Skin epidermis (tissue), 12 donors: ENCODE measurements around the gene KMT2B.

ENCODE experiments used
- H3K27ac ChIP-seq, 21 experiments: fragments of 200-600 bp; sonication (generic) in 11 of 21; one replicate each; pipeline ENCODE4 v1.5.0; 2020; ENCODE audit warnings: mild to moderate bottlenecking in 3 of 21, inconsistent platforms in 2 of 21, moderate library complexity in 2 of 21
- H3K4me3 ChIP-seq, 7 experiments: fragments of 200-600 bp; sonication (generic) in 2 of 7; one replicate each; pipeline ENCODE4 v1.5.0; 2020; ENCODE audit warnings: inconsistent platforms in 2 of 7, mild to moderate bottlenecking in 2 of 7, moderate library complexity in 1 of 7

KMT2B gene

DNA sequence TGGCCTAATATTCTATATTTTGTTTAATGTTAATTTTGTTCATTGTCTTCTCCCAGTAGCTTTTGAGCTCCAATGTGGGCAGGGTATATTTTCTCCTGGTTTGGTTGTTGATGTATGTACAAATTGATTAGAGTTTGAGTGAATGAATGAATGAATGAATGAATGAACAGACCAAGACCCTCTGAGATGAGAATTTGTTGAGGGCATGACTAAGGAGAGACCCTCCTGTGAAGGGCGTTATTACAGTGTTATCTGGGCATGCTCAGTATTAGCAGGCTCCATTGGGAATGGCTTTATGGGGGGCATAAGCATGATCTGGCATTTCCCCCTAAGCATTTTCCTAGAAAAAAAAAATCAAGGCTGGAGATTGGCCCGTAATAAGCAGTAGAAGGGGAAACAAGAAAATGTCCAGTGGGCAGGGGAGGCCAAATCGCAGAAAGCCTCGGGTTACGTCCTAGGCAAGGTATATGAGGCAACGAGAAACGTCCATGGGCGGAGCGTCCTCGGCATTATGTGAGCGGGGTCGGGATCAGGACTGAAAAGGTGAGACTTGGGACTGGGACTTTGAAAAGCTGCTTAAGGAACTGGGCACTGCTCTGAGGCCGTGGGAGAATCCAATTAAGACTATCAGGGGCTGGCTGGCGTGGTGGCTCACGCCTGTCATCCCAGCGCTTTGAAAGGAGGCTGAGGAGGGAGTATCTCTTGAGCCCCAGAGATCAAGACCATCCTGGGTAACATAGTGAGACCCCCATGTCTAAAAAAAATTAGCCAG, 56.7 kb downstream of the KMT2B start:
- Histone ChIP-seq H3K27ac (no peak overlapping the region), H3K4me3 (peak overlapping the region in 6 of 7 experiments; percentile 54 to 96 (median 88))

DNA sequence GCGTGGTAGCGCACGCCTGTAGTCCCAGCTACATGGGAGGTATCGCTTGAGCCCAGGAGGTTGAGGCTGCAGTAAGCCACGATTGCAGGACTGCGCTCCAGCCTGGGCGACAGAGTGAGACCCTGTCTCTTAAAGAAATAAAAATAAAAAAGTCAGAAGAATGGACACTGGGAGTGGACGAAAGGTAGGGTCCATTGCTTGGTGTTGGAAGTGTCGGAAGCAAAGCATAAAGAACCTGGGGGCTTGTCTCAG, 57.2 kb downstream of the KMT2B start:
- H3K27ac ChIP-seq = no peak overlapping the region
- H3K4me3 ChIP-seq = peak overlapping the region; percentile 54 to 96 (median 87)

- H3K27ac ChIP-seq = peak within 1 kb of the TSS in 19 of 21 experiments; percentile 3 to 79 (median 67)
- H3K4me3 ChIP-seq = peak within 1 kb of the TSS; percentile 54 to 96 (median 87)
Observed at GRCh38 chr19:35775298-35776101, 57.7 kb downstream of the KMT2B start, which contains the start of gene ARHGAP33. ARHGAP33 (plus strand) TSS chr19:35775564; CDS start chr19:35775659, 95 bp downstream.

DNA sequence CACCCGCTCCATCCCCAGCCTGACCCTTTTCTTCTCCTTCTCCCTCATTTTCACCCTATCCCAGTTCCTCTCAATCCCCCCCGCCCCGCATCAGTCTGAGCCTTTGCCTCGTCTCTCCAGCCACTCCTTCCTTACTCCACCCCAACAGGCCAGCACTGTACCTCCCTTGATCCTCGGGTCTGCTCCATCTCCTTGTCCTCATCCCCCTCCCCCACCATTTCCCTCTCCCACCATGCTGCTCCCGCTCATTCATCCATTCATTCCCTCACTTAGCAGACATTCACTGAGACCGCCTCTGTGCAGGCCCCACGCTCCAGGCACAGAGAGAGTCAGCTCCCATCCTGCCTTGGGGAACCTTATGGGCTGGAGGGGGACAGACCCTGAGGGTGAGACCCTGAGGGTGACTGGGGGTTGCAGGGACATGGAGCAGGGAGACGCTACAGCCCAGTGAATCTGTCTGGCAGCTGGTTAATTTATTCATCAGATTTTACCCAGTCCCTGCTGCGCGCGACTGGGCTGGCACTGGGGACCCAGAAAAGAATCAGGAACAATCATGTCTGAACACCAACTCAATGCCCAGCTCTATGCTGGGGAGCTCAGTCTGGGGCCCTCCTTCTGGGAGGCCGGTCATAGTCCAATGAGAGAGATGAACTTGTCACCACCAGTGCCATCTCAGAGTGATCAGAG, 58.4 kb downstream of the KMT2B start:
- H3K27ac ChIP-seq = peak overlapping the region in 15 of 21 experiments; percentile 3 to 79 (median 70)
- peak overlapping the region; percentile 54 to 96 (median 87) for H3K4me3 ChIP-seq

DNA sequence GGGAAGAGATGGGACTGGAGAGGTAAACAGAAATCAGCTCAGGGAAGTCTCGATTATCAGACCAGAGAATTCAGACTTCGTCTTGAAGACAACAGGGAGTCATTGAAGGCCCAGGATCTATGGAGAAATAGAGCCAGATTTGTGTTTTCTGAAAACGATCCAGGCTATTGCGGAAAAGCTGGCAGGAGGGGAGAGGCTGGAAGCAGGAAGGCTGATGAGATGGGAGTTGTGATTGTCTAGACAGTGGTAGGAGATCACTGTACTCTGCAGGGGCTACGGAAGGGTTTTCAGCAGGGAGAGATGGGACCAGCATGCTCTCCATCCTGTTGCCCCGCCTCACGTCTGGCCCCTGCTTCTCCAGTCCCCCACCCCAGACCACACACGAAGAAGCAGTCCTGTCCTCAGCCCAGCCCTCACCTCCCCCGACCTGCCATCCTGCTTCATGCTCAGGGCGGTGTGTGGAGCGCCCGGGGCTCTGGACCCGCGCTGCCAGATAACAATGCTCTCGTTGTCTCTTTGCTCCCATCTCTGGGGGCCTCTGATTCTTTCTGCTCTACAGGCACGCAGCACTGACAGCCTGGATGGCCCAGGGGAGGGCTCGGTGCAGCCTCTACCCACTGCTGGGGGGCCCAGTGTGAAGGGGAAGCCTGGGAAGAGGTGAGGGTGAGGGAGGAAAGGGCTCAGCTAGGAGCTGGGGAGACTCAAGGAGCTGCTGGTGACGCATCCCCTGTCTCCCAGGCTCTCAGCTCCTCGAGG, 59.5 kb downstream of the KMT2B start:
- Histone ChIP-seq H3K4me3 (no peak overlapping the region), H3K27ac (peak overlapping the region in 1 of 21 experiments; percentile 22)

DNA sequence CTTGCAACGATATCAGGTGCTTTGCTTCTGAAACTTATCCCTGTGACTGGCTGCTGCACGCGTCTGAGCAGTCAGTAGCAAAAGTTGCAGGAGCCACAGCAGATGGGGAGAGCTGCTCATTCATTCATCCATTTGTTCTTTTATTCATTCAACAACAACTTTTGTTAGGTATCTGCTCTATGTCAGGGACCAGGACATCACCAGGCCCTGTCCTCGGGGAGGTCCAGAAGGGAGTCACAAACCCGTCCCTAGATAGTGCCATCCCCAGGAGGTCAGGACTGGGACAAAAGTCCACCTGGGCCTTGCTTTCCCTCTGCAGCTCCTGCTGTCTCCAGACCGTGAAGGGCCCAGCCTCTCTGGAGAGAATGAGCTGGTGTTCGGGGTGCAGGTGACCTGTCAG, 60.2 kb downstream of the KMT2B start:
- H3K4me3 ChIP-seq = no peak overlapping the region

DNA sequence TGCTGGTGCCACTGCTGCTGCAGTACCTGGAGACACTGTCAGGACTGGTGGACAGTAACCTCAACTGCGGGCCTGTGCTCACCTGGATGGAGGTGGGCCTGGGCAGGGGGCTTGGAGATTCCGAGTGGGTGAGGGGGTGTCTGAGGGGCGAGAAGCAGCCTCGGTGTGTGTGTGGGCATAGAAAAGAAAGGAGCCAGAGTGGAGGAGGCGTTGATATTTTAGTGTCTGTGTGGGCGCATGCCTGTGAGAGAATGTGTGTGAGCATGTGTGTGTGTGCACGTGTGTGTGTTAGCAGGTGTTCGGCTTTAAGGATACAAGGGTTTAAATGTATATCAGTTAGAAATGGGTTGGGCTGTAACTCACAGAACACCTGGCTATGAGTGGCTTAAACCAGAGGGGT, 61.2 kb downstream of the KMT2B start:
- no peak overlapping the region for H3K4me3 ChIP-seq
- no peak overlapping the region for H3K27ac ChIP-seq

More for the DNA sequence above, 60.2 kb downstream of the KMT2B start:
- H3K27ac ChIP-seq = no peak overlapping the region

- H3K27ac ChIP-seq = no peak overlapping the region
- no peak overlapping the region for H3K4me3 ChIP-seq
Observed at GRCh38 chr19:35780058-35780457, 62.3 kb downstream of the KMT2B start.

- H3K27ac ChIP-seq = no peak overlapping the region
- no peak overlapping the region for H3K4me3 ChIP-seq
Observed at GRCh38 chr19:35780717-35781116, 62.9 kb downstream of the KMT2B start.

GRCh38 chr19:35781650-35782049, 63.8 kb downstream of the KMT2B start:
- Histone ChIP-seq H3K4me3 (no peak overlapping the region), H3K27ac (no peak overlapping the region)

DNA sequence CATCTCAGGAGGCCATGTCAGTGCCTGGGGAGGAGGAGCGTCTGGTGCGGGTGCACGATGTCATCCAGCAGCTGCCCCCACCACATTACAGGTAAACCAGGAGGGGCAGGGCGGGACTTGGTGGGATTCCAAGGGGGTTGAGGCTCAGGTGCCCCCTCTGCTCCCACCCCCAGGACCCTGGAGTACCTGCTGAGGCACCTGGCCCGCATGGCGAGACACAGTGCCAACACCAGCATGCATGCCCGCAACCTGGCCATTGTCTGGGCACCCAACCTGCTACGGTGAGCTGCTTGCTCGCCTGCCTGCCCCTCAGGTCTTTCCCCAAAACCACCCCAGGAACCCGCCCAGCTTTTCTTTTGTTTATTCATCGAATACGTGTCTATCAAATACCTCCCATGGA, 64.8 kb downstream of the KMT2B start:
- Histone ChIP-seq H3K4me3 (no peak overlapping the region), H3K27ac (no peak overlapping the region)

- Histone ChIP-seq H3K4me3 (no peak overlapping the region), H3K27ac (no peak overlapping the region)
Observed at GRCh38 chr19:35783469-35784434, 65.9 kb downstream of the KMT2B start.

DNA sequence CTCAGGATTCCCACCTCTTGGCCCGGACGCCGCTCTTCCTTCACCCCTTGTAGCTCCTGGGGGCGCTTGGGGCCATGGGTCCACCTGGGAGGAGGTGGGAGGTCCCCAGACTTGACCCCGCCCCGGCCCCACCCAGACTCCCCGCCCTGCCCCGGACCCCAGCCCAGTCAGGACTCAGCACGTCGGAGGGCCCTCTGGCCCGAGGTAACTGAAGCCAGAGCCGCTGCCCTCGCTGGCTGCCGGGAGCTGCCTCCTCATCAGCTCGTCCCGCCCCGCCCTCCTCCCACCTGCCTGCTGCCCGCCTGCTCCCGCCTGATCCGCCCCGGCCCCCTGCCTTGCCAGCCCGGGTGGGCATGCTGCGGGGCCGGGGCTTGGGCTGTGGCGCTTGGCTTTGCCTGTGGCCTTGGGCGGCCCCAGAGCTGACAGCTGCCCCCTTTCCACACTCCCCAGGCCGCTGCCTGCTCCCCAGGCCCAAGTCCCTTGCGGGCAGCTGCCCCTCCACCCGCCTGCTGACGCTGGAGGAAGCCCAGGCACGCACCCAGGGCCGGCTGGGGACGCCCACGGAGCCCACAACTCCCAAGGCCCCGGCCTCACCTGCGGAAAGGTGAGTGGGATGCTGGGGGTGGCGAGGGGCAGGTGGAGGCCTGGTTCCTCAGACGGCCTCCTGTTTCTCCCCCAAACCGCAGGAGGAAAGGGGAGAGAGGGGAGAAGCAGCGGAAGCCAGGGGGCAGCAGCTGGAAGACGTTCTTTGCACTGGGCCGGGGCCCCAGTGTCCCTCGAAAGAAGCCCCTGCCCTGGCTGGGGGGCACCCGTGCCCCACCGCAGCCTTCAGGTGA, 66.9 kb downstream of the KMT2B start:
- Histone ChIP-seq H3K27ac (no peak overlapping the region), H3K4me3 (no peak overlapping the region)

GRCh38 chr19:35785339-35785627, 67.5 kb downstream of the KMT2B start:
- no peak overlapping the region for H3K4me3 ChIP-seq
- H3K27ac ChIP-seq = no peak overlapping the region

DNA sequence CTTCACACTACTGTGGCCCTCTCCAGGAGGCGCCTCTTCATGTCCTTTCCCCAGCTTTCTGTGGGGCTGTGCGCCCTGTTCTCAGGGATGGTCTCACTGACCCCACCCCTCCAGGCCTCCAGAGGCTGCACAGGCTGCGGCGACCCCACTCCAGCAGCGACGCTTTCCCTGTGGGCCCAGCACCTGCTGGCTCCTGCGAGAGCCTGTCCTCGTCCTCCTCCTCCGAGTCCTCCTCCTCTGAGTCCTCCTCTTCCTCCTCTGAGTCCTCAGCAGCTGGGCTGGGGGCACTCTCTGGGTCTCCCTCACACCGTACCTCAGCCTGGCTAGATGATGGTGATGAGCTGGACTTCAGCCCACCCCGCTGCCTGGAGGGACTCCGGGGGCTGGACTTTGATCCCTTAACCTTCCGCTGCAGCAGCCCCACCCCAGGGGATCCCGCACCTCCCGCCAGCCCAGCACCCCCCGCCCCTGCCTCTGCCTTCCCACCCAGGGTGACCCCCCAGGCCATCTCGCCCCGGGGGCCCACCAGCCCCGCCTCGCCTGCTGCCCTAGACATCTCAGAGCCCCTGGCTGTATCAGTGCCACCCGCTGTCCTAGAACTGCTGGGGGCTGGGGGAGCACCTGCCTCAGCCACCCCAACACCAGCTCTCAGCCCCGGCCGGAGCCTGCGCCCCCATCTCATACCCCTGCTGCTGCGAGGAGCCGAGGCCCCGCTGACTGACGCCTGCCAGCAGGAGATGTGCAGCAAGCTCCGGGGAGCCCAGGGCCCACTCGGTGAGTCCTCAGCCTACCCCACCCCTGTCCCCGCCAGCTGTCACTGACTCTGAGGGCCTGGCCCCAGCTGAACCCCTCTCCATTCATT, 68.7 kb downstream of the KMT2B start:
- H3K27ac ChIP-seq = no peak overlapping the region
- H3K4me3 ChIP-seq = no peak overlapping the region

DNA sequence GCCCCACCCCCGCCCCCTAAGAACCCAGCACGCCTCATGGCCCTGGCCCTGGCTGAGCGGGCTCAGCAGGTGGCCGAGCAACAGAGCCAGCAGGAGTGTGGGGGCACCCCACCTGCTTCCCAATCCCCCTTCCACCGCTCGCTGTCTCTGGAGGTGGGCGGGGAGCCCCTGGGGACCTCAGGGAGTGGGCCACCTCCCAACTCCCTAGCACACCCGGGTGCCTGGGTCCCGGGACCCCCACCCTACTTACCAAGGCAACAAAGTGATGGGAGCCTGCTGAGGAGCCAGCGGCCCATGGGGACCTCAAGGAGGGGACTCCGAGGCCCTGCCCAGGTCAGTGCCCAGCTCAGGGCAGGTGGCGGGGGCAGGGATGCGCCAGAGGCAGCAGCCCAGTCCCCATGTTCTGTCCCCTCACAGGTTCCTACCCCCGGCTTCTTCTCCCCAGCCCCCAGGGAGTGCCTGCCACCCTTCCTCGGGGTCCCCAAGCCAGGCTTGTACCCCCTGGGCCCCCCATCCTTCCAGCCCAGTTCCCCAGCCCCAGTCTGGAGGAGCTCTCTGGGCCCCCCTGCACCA, 69.5 kb downstream of the KMT2B start:
- no peak overlapping the region for H3K4me3 ChIP-seq
- H3K27ac ChIP-seq = no peak overlapping the region
